ENCODE measurements around the gene PPP1R1C. TPM values are rescaled to one million over a fixed set of nuclear protein-coding genes. Genes with fewer than 3 reads are reported as not detected.

Gene PPP1R1C
- total RNA-seq, 1 experiment from 2014 or later = 2.8 TPM

GRCh38 chr2:182117196-182117595 is 131.5 kb downstream of the PPP1R1C start:
- no peaks in the 10 kb centered on the region for H3K36me3 Mint-ChIP-seq (ENCODE audit: insufficient read depth, unreplicated experiment)
- no peak for DNase-seq
- H3K27me3 Mint-ChIP-seq (ENCODE audit: insufficient read depth, unreplicated experiment) = peaks cover 3% of the 10 kb centered on the region
- H3K27ac Mint-ChIP-seq (ENCODE audit: unreplicated experiment) = no peak overlapping the region
- POLR2A ChIA-PET = no interaction called here
- H3K9me3 ChIP-seq = no peaks in the 10 kb centered on the region
- no peak overlapping the region for H3K4me3 ChIP-seq (ENCODE audit: low read depth, low read length)
- no peaks in the 10 kb centered on the region for H3K4me1 ChIP-seq
- TF ChIP-seq CTCF (IDR thresholded peaks at IDR 0.05; ENCODE audit: insufficient read depth in 1 of 2, low read depth in 1 of 2, low read length in 1 of 2, severe bottlenecking in 1 of 2, unreplicated experiment in 1 of 2) = no peak
- intact Hi-C loops (cut with micrococcal nuclease; ENCODE audit: unreplicated experiment) = no loop called here
- H3K27me3 ChIP-seq (replicated peaks; ENCODE audit: control insufficient read depth, insufficient read depth, low read length) = no peaks in the 10 kb centered on the region
- no peaks in the 10 kb centered on the region for H3K9me3 Mint-ChIP-seq (ENCODE audit: unreplicated experiment)
- H3K4me3 Mint-ChIP-seq (ENCODE audit: unreplicated experiment) = no peak overlapping the region
- H3K4me1 Mint-ChIP-seq (ENCODE audit: low read depth, unreplicated experiment) = no peaks in the 10 kb centered on the region
- no peaks in the 10 kb centered on the region for H3K36me3 ChIP-seq (ENCODE audit: control insufficient read depth, insufficient read depth, low read length)
- no TSS peak for BruUV-seq (replicated peaks)
- CTCF ChIA-PET = no interaction called here

- Mint-ChIP-seq H3K27ac (ENCODE audit: unreplicated experiment) (no peak overlapping the region), H3K36me3 (ENCODE audit: insufficient read depth, unreplicated experiment) (no peaks in the 10 kb centered on the region), H3K27me3 (ENCODE audit: insufficient read depth, unreplicated experiment) (peaks cover 5% of the 10 kb centered on the region), H3K9me3 (ENCODE audit: unreplicated experiment) (no peaks in the 10 kb centered on the region), H3K4me1 (ENCODE audit: low read depth, unreplicated experiment) (no peaks in the 10 kb centered on the region), H3K4me3 (ENCODE audit: unreplicated experiment) (no peak overlapping the region)
- ChIA-PET POLR2A (no interaction called here), CTCF (no interaction called here)
- Histone ChIP-seq H3K36me3 (ENCODE audit: control insufficient read depth, insufficient read depth, low read length) (no peaks in the 10 kb centered on the region), H3K27me3 (replicated peaks; ENCODE audit: control insufficient read depth, insufficient read depth, low read length) (no peaks in the 10 kb centered on the region), H3K4me1 (no peaks in the 10 kb centered on the region), H3K4me3 (ENCODE audit: low read depth, low read length) (no peak overlapping the region), H3K9me3 (no peaks in the 10 kb centered on the region)
- no TSS peak for BruUV-seq (replicated peaks)
- TF ChIP-seq CTCF (IDR thresholded peaks at IDR 0.05; ENCODE audit: insufficient read depth in 1 of 2, low read depth in 1 of 2, low read length in 1 of 2, severe bottlenecking in 1 of 2, unreplicated experiment in 1 of 2) = no peak
- intact Hi-C loops (cut with micrococcal nuclease; ENCODE audit: unreplicated experiment) = no loop called here
- no peak for DNase-seq
Observed at GRCh38 chr2:182128821-182129707, 143.4 kb downstream of the PPP1R1C start.

GRCh38 chr2:182132605-182133004 is 147.0 kb downstream of the PPP1R1C start:
- intact Hi-C loops (cut with micrococcal nuclease; ENCODE audit: unreplicated experiment) = loop anchor here (10.0 kb wide), 1 partner anchor 558 kb away; no protein-coding TSS in a partner anchor
- ChIA-PET CTCF (no interaction called here), POLR2A (no interaction called here)
- no peaks in the 10 kb centered on the region for H3K4me1 Mint-ChIP-seq (ENCODE audit: low read depth, unreplicated experiment)
- Histone ChIP-seq H3K9me3 (no peaks in the 10 kb centered on the region), H3K27me3 (replicated peaks; ENCODE audit: control insufficient read depth, insufficient read depth, low read length) (no peaks in the 10 kb centered on the region), H3K36me3 (ENCODE audit: control insufficient read depth, insufficient read depth, low read length) (no peaks in the 10 kb centered on the region), H3K4me3 (ENCODE audit: low read depth, low read length) (no peak overlapping the region), H3K4me1 (no peaks in the 10 kb centered on the region)
- BruUV-seq (replicated peaks) = no TSS peak
- no peak overlapping the region for H3K27ac Mint-ChIP-seq (ENCODE audit: unreplicated experiment)
- peaks cover 2% of the 10 kb centered on the region for H3K27me3 Mint-ChIP-seq (ENCODE audit: insufficient read depth, unreplicated experiment)
- H3K36me3 Mint-ChIP-seq (ENCODE audit: insufficient read depth, unreplicated experiment) = no peaks in the 10 kb centered on the region
- DNase-seq = no peak
- TF ChIP-seq CTCF (IDR thresholded peaks at IDR 0.05; ENCODE audit: insufficient read depth in 1 of 2, low read depth in 1 of 2, low read length in 1 of 2, severe bottlenecking in 1 of 2, unreplicated experiment in 1 of 2) = no peak
- H3K9me3 Mint-ChIP-seq (ENCODE audit: unreplicated experiment) = no peaks in the 10 kb centered on the region
- no peak overlapping the region for H3K4me3 Mint-ChIP-seq (ENCODE audit: unreplicated experiment)

All from Caco-2 (cell line).